Neural cell (in vitro differentiated cells): ENCODE measurements around the gene FRMD1.

Experiments
- EP300 ChIP-seq: fragments of 450-650 bp; conservative IDR thresholded peaks from 2 replicates; pipeline ENCODE4 v1.6.1; 2014; ENCODE audit warnings: antibody characterized with exemption, mild to moderate bottlenecking, moderate library complexity; ENCODE audit not compliant: poor library complexity, severe bottlenecking
- EZH2 ChIP-seq: fragments of 200-600, 300-800 bp; shearing (Covaris generic), sonication (generic); IDR thresholded peaks from 2 replicates; pipeline ENCODE4 v1.6.1; 2014; ENCODE audit warnings: antibody characterized with exemption, low read length, borderline replicate concordance, mild to moderate bottlenecking; ENCODE audit not compliant: insufficient read depth, poor library complexity, severe bottlenecking
- MXI1 ChIP-seq: fragments of 450-650 bp; conservative IDR thresholded peaks from 2 replicates; pipeline ENCODE4 v1.6.1; 2014; ENCODE audit warnings: antibody characterized with exemption, mild to moderate bottlenecking; ENCODE audit not compliant: poor library complexity, severe bottlenecking
- POLR2AphosphoS5 ChIP-seq: IDR thresholded peaks from 2 replicates; pipeline ENCODE4 v1.6.1; 2012
- TF ChIP-seq, protein P1 (sequence below): fragments of 450-650 bp; IDR thresholded peaks from 2 replicates; pipeline ENCODE4 v1.5.1; 2014; ENCODE audit warnings: antibody characterized with exemption, mild to moderate bottlenecking, moderate library complexity; ENCODE audit not compliant: poor library complexity, severe bottlenecking

DNA sequence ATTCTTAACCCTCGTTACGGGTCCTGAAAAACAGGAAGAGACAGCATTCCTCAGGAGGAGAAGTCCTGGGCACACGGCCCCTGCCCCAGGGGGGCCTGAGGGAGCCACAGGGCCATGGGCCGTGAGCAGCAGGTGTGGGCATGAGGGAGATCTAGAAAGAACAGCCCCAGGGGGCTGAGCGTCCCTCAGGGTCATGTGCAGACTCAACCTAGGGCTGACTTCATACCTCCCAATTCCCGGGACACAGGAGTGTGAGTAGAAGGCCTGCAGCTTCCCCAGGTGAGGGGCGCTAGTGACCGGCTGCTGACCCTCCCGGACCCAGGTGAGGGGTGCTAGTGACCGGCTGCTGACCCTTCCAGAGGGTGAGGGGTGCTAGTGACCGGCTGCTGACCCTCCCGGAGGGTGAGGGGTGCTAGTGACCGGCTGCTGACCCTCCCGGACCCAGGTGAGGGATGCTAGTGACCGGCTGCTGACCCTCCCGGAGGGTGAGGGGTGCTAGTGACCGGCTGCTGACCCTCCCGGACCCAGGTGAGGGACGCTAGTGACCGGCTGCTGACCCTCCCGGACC lies 35.1 kb downstream of the FRMD1 start:
- TF ChIP-seq, protein P1, sequence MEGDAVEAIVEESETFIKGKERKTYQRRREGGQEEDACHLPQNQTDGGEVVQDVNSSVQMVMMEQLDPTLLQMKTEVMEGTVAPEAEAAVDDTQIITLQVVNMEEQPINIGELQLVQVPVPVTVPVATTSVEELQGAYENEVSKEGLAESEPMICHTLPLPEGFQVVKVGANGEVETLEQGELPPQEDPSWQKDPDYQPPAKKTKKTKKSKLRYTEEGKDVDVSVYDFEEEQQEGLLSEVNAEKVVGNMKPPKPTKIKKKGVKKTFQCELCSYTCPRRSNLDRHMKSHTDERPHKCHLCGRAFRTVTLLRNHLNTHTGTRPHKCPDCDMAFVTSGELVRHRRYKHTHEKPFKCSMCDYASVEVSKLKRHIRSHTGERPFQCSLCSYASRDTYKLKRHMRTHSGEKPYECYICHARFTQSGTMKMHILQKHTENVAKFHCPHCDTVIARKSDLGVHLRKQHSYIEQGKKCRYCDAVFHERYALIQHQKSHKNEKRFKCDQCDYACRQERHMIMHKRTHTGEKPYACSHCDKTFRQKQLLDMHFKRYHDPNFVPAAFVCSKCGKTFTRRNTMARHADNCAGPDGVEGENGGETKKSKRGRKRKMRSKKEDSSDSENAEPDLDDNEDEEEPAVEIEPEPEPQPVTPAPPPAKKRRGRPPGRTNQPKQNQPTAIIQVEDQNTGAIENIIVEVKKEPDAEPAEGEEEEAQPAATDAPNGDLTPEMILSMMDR = no peak
- TF ChIP-seq EZH2 (no peak), EP300 (no peak), MXI1 (no peak), POLR2AphosphoS5 (no peak)
